ENCODE measurements around the gene SLC26A2. TPM values are rescaled to one million over a fixed set of nuclear protein-coding genes. Genes with fewer than 3 reads are reported as not detected.

SLC26A2 gene
- total and polyA plus RNA-seq, 2 of the 8 experiments (the other 6 are each of a cell fraction or from before 2014, with no cell fraction given): 3.7 to 11.4 TPM

DNA sequence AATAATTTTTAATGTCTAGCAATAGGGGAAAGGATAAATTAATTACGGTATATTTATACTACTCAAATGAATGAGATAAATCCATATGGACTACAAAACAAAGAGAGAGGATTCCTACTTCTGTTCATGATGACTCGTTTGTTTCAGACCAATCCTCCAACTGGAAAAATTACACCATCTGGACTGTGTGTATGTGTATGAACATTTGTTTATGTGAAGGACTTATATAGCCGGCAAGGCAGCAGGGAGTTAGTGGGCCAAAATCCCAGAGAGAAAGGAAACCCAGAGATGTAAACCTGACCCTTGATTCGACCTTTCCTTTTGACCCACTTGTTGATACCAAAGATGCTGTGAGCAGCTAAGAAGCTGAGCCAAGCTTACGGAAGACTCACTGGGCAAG is 36.1 kb upstream of the SLC26A2 start:
- Histone ChIP-seq H3K4ac (replicated peaks; ENCODE audit: insufficient read length, low read depth, low read length) (no peak overlapping the region), H4K5ac (ENCODE audit: insufficient read length, low read depth, low read length) (no peak overlapping the region), H3K36me3 (ENCODE audit: control insufficient read depth in 2 of 4, insufficient read depth in 4 of 4, low read length in 3 of 4) (no peaks in the 10 kb centered on the region), H2BK12ac (ENCODE audit: low read depth, low read length) (no peak overlapping the region), H3K79me1 (ENCODE audit: low read depth, low read length) (no peaks in the 10 kb centered on the region), H3K4me2 (ENCODE audit: insufficient read depth in 1 of 2, low read depth in 2 of 2, low read length in 2 of 2) (no peak overlapping the region), H2AFZ (ENCODE audit: low read length) (no peak overlapping the region), H3K14ac (ENCODE audit: insufficient read length) (no peak overlapping the region), H3K9ac (replicated peaks in 1 of 4; ENCODE audit: extremely low read depth in 1 of 4, low read depth in 3 of 4, low read length in 3 of 4) (no peak overlapping the region), H2BK5ac (ENCODE audit: low read depth, low read length) (no peak overlapping the region), H3K4me1 (replicated peaks in 1 of 4; ENCODE audit: control insufficient read depth in 3 of 4, insufficient read depth in 4 of 4, low read length in 3 of 4) (no peaks in the 10 kb centered on the region), H3K23me2 (ENCODE audit: low read depth, low read length) (no peaks in the 10 kb centered on the region), H3K27me3 (replicated peaks in 1 of 4; ENCODE audit: control insufficient read depth in 3 of 4, extremely low read depth in 1 of 4, insufficient read depth in 3 of 4, low read length in 3 of 4) (no peaks in the 10 kb centered on the region), H3K4me3 (ENCODE audit: extremely low read depth in 1 of 4, insufficient read depth in 2 of 4, low read depth in 3 of 4, low read length in 4 of 4) (no peak overlapping the region), H2BK120ac (replicated peaks; ENCODE audit: low read depth, low read length) (no peak overlapping the region), H3K23ac (ENCODE audit: insufficient read length) (no peak overlapping the region), H3K56ac (replicated peaks; ENCODE audit: insufficient read length, low read depth, low read length) (no peak overlapping the region), H4K91ac (replicated peaks; ENCODE audit: insufficient read length, low read length) (no peak overlapping the region), H4K20me1 (replicated peaks in 1 of 2; ENCODE audit: control insufficient read depth in 1 of 2, insufficient read depth in 2 of 2, low read length in 2 of 2) (no peaks in the 10 kb centered on the region), H3K9me3 (ENCODE audit: insufficient read depth in 2 of 2, low read depth in 1 of 2, low read length in 1 of 2) (no peaks in the 10 kb centered on the region), H3K18ac (ENCODE audit: extremely low read depth, low read length) (no peak overlapping the region), H3K79me2 (ENCODE audit: control insufficient read depth in 1 of 2, insufficient read depth in 2 of 2, low read length in 2 of 2) (no peaks in the 10 kb centered on the region), H4K8ac (ENCODE audit: extremely low read depth, insufficient read depth, low read length) (no peak overlapping the region), H2AK5ac (ENCODE audit: low read depth, low read length) (no peak overlapping the region), H2BK20ac (ENCODE audit: low read length) (no peak overlapping the region), H3K27ac (ENCODE audit: low read depth, low read length) (no peak overlapping the region), H2BK15ac (ENCODE audit: low read length) (no peak overlapping the region)
- WGBS, 2 experiments (ENCODE audit: extremely low coverage in 1 of 2, insufficient coverage in 1 of 2, insufficient read length in 1 of 2, insufficient replicate concordance in 2 of 2, low coverage in 1 of 2, low lambda C conversion rate in 2 of 2, missing lambda C conversion rate in 1 of 2): 90% methylated on average over 5 of the region's 5 CpGs; no CpG with 5 or more reads in 1 of the 2 experiments
- DNase-seq (ENCODE audit: low read depth in 1 of 2, low spot score in 2 of 2): no peak
- ChIA-PET CTCF (ENCODE audit: partially characterized antibody) (interaction anchor here (1.8 to 3.7 kb wide), 2 partner anchors 10 to 94 kb away, joined by 6 to 18 read pairs; no protein-coding TSS in a partner anchor), POLR2A (ENCODE audit: partially characterized antibody) (no interaction called here)
- no peak for FAIRE-seq
- no peak for TF ChIP-seq SIN3A (conservative IDR thresholded peaks at IDR 0.05 in 1 of 2, IDR thresholded peaks at IDR 0.05 in 1 of 2; ENCODE audit: low read depth in 1 of 2, low read length in 2 of 2)
